Ramos (cell line): ENCODE data around the gene ZFPM1.
"Not testable (repeated sequence)": the region's sequence is repeated elsewhere in the genome, so short reads cannot be mapped to it uniquely, and the experiment has no call there.

Source experiments
- in situ Hi-C: fragments of 300-500 bp; cut with MboI; formaldehyde crosslinking; loops from one replicate; pipeline ENCODE4 v1.14.3; 2022; ENCODE audit warnings: low sequenced_read_pairs; ENCODE audit not compliant: unreplicated experiment

Gene ZFPM1

DNA sequence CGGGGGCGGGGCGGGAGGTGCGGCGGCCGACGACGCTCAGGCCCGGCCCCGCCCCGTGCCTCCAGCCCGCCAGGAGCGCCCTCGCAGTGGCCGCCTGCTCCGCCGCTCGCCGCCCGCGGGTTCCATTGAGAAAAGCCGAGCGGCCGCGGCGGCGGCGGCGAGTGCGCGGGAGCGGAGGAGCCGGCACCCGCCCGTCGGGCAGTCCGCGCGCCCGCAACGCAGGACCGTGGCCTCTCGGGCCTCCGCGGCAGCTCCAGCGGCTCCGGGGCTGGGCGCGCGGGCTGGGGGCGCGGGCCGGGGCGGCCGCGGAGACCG lies at the start of gene ZFPM1:
ZFPM1 (plus strand) TSS at position 64 of the 315 bp plus-strand sequence. CDS start 359 bp downstream, outside the sequence.
- in situ Hi-C loops: loop anchor here (5.0 kb wide), 1 partner anchor 114 kb away; no protein-coding TSS in a partner anchor

DNA sequence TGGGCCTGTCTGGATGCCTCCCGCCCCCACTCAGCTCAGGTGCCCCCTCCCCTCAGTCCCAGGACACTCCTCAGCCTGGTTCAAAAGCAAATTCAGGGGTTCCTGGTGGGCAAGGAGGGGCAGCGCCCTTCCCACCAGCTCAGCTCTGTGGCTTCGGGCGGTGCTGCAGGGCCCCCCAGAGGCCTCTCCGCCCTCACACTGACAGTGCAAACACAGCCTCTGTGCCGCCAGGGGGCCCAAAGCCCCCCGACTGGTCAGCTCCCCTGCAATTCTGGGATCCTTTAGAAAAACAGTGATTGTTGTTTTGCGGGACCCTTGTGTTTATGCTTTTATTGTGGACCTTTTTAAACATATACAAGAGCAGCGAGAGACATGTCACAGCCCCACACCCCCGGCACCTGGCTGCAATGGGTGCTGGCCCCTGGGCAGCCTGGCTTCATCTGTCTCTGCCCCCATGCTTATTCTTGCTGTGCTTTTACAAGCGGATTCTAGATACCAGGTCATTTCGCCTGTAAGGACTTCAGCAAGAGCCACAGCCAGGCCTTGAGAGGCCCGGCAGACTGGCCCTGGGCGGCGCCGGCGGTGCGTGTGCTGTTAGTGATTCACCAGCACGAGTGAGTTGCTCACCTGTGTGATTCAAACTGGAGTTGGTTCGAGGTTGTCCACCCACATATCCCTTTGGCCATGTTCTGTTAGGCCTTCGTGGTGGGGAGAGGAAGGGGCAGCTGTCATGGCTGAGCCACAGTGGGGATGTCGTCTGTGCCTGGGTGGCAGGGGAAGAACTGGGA lies 49.1 kb upstream of the ZFPM1 start:
- in situ Hi-C loops: no loop called here

DNA sequence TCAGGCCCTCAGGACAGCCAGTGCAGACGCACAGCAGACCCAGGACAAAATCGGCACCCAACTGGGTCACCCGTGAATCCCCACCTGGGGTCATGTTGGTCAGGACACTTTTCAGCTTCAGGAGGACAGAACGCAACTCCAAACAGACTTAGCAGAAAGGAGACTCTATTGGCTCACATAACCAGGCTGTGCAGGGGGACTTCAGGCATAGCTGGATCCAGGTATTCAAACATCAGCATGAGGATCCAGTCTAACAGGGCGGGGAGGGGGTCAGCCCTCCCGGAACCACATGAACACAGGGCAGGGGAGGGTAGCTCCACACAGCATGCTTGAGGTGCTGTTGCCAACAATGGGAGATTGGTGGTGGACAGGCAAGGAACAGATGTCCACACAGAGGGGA lies 48.3 kb upstream of the ZFPM1 start:
- in situ Hi-C loops: no loop called here

DNA sequence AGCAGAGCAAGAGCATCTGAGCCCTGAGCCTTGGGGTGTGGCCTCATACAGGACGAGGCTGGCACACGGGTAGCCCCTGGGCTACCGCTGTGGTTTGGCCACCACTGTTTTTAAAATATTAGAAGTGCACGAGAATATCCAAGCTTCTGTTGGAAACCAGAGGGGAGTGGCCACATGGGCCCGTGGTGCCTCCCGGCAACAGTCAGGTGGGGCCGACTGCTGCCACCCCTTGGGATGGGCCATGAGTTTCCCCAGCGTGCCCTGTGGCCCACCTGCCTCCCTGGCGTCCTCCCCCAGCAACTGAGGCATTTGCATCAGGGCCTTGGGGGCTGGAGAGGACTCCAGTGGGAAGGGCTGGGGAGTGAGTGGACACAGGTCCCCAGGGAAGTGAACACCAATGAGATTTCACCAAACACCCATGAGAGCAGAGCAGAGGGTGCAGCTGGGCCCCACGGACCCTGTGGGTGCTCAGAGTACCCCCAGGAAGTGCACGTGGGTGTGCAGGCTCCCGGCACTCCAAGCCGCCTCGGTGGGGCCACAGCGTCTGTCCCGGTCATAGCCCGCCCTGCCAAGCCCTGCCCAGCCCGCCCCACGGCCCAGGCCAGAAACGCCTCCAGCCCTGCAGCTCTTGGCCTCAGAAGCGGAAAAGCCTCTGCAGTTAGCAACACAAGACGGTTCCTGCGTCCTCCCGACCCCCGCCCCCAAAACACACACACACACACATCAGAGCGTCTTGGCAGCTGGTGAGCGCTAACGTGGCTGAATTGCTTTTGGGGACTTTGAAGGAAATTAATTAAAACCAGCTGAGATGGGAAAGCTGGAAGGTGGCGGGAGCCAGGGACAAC lies 47.6 kb upstream of the ZFPM1 start:
- in situ Hi-C loops: no loop called here

DNA sequence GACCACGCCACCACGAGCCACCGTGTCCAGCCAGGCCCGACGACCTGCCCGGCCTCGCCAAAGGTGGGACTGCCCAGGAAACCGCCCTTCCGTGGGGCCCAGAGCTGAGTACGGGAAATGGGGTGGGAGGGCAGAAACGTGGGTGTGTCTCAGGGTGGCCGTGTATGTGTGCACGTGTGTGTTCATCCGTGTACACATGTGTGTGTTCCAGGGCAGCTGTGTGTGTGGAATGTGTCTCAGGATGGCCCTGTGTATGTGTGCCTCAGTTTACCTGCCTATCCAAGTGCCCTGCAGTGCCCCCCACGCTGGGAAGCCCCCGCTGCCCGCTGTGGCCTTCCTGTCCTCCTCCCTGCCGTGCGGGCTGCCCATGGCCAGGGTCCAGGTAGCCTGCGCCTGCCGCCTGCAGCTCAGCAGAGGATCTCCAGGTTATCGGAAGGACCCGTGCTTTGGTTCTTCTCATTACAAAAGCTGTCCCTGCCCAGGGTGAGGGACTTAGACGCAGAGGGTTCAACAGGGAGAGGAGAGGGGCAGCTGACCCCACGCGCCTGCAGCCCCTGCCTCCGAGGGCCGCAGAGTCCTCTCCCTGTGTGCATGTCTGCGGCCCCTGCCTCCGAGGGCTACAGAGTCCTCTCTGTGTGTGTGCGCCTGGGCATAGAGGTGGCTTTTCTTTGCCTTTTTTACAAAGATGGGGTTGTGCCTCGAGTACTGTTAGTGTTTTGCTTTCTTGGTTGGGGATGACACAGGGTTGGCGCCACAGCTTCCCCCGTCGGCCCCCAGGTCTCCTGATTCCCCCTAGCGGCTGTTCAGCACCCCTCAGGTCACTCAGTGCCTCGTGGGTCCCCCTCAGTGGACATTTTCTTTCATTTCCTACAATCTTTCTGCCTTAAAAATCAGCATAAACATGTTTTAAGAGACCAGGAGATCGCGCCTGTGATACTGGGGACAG lies 46.7 kb upstream of the ZFPM1 start:
- in situ Hi-C loops: no loop called here

DNA sequence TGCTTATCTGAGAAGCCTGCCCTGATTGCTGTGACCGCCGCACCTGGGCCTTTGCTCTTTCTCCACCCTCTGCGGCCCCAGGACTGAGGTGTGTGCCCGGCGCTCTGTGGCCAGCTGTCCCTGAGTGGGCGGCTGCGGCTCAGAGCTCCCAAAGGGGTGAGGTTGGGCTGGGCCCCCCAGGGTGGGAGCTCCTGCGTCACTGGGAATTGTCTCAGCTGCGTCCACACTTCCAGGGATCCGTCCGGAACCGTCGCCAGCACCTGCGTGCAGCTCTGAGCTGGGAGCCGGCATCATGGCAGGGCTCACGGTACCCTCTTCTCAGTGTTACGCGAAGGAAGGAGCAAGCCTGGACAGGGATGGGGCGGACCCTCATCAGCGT lies 46.0 kb upstream of the ZFPM1 start:
- in situ Hi-C loops: no loop called here

DNA sequence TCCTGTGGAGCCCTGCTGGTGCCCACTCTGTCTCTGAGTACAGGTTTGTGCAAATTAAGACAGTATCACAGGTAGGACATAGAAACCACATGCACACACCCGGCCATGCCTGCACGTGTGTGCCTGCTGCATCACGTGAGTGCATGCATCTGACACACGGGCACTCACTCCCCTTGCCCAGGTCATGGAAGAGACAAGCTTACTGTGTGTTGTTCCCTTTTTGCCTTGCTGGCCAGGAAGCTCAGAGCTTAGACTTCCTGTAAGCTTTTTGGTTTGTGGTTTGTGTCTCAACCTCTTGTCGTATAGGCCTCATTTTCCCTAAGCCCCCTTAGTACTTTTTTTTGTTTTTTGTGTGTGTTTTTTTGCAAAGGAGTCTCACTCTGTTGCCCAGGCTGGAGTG lies 45.3 kb upstream of the ZFPM1 start:
- in situ Hi-C loops: no loop called here

DNA sequence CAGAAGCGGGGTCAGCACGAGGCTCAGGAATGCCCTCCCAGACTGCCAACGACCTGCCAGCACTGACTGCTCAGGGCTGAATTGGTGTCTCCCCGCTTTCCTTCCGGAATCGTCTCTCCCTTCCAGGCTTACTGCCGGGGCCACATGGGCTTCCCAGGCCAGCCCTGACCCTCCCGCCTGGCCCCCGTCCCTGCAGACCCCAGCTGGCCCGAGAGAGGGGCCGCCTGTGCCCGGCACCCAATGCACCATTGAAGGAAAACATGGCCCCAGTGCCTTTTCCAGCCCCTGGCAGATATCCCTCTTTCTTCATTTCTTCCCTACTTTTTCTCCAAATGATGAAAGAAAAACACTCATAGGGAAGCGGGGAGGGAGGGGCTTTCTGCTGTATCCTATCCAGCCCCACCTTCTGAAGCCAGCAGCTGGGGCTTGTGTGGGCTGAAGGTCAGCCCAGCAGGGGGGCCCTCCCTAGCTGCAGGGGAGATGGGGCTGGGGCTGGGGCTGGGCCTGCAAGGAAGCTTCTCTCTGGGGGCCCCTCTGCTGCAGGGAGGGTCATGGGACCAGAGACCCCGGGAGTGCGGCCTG lies 44.4 kb upstream of the ZFPM1 start:
- in situ Hi-C loops: no loop called here

DNA sequence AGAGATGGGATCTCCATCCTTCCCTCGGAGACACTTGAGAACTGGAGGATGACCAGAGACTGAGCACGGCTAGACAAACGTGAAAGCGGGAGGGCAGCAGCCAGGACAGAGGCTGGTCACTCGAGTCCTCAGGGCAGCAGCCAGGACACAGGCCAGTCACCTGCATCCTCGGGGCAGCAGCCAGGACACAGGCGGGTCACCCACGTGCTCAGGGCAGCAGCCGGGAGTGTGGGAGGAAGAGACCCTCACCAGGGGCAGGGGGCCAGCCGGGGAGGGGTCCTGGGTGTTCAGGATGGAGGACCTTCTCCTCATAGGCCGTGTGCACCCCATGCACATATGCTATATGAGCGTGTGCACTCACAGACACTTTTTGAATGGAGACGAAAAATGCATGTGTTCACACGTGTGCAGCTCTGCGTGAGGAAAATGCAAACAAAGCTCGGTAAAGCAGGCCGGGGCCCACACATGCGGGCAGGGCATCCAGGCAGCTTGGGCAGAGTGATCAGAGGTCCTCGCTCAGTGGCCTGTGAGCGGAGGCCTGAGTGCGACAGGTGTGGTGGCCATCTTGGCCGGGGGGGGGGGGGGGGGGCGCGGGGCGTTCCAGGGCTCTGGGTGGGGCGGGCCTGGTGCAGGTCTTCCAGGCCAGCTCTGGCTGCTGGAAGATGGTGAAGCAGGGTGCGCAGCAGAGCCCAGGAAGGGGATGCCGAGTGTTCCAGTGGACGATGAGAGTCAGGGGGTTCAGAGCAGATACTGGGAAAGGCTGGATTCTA lies 43.6 kb upstream of the ZFPM1 start:
- in situ Hi-C loops: no loop called here

DNA sequence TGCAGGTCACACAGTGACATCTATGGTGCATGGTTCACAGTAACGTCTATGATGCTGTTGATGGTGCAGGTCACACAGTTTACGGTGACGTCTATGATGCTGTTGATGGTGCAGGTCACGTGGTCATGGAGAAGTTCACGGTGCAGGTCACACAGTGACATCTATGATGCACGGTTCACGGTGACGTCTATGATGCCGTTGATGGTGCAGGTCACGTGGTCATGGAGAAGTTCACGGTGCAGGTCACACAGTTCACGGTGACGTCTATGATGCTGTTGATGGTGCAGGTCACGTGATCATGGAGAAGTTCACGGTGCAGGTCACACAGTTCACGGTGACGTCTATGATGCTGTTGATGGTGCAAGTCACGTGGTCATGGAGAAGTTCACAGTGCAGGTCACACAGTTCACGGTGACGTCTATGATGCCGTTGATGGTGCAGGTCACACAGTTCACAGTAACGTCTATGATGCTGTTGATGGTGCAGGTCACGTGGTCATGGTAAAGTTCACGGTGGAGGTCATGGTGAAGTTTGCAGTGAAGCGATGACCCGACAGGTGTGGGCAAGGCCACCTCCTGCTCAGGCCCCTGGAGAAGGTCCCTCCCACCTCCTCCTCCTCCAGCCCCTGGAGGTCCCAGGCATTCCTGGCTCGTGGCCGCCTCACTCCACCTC lies 42.6 kb upstream of the ZFPM1 start:
- in situ Hi-C loops: not testable (repeated sequence)

DNA sequence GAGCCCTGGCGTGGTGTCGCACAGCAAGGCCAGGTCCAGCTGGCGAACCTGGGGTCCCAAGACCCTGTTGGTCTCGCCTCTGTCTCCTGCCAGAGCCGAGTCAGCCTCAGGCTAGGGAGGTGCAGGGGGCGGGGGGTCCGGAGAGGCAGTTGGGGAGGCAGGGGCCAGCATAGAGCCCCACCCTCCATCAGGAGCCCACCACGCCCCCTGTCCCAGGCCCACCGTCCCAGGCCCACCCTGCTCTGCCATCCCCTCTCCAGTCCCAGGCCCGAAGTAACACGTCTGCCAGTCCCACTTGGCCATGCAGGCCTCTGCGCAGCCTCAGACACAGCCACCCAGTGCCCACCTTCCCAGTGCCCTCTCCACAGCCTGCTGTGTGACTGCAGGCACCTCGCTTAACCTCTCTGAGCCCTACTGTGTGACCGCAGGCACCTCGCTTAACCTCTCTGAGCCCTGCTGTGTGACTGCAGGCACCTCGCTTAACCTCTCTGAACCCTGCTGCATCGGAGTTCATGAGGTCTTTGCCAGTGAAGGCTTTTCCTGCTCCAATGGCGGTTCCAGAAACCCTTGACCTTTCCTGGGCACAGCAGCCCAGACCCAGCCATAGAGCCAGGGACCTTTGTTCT lies 41.0 kb upstream of the ZFPM1 start:
- in situ Hi-C loops: no loop called here

DNA sequence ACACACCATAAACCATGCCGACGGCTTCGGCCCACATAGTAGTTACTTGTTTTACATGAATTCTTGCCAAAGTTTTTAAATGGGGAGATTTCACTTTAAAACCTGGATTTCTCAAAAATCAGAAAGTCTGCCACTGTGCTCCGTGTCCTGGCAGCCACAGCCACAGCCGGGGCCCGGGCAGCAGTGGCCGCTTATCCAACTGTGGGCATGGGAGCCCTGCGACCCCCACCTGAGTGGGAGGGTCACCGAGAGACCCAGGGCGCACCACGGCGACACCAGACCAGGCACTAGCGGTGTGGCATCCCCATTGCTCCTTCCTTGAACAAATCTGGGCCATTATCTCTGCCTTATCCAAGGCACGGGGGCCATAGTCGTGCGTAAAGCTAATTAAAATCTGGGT lies 40.3 kb upstream of the ZFPM1 start:
- in situ Hi-C loops: no loop called here

DNA sequence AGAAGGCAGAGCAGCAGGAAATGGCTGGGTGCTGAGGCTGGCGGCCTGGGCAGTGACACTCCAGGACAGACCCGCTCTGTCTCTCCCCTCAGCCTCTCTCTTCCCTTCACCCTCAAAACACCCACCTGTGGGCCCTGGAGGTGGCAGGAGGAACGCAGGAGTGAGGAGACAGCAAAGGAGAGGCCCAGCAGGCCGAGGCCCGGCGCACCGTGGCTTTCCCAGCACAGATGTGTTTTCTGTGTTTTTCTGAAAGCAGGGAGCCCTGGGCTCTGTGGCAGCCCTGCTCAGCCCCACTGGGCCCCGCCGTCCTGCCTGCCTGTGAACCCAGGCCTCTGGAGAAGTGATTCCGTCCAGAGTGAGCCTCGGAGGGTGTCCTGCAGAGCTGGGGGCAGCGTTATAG lies 39.8 kb upstream of the ZFPM1 start:
- in situ Hi-C loops: no loop called here

DNA sequence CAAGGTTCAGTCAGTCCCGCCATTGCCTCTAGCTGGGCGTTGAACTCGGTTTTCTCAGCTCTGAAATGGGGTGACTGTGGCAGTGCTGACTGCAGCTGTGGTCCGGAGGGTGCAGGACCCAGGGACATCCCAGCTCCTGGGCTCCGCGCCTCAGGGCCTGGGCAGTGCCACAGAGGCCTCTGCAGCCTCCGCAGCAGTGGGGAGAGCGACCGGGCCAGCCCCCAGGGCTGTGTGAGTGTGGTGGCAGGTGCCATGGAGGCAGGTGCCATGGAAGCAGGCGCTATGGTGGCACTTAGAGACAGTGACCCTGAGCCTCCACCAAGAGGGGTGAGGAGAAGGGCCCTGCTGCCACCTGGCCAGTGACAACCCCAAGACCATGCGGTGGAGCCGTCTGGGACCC lies 39.4 kb upstream of the ZFPM1 start:
- in situ Hi-C loops: no loop called here

DNA sequence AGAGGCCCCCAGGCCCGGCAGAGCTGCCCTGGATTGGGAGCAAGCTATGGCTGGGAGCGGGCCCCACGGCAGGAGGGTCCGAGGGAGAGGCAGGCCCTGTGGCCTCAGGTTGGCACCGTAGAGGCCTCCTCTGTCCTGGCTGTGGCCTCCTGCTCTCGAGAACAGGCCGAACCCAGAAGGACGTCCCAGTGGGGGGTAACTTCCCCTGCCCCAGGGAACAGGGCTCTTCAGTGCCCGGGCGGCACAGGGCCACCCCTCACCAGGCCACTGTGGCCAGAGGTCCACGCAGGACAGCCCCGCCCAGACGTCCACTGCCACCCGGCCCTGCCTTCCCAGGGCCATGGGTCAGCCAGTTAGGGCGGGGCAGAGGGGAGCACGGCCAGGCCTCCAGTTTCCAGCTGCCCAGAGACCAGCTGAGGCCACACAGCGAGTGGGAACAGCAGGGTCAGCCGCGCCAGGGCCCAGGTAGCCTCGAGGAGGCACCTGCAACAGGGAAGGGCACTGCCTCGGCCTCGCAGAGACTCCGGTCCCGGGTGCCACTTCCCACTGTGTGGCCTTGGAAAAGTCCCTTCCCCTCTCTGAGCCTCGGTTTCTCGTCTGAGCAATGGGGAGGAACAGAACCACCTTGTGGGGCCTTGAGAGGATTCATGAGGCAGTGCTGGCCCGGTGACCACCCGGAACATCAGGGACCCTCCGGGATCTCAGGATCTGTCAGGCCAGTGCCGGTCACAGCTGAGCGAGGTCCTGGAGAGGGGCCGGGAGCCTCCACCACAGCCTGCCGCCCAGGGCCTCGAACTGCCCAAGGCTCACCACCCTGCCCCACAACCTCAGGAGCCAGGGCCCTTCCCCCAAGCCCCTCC lies 38.3 kb upstream of the ZFPM1 start:
- in situ Hi-C loops: no loop called here

DNA sequence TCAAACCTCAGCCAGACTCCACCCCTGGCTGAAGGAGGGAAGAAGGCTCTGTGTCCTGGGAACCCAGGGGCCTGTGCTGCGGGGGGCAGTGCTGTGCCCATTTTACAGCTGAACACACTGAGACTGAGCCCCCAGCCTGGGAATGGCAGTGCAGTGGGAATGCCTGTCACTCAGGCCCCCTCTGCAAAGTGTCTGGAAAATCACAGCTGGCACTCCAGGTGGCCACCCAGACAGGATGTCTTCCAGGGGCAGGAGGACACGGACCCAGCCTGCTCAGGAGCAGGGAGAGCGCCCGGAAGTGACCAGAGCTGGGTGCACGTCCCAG lies 37.7 kb upstream of the ZFPM1 start:
- in situ Hi-C loops: no loop called here

DNA sequence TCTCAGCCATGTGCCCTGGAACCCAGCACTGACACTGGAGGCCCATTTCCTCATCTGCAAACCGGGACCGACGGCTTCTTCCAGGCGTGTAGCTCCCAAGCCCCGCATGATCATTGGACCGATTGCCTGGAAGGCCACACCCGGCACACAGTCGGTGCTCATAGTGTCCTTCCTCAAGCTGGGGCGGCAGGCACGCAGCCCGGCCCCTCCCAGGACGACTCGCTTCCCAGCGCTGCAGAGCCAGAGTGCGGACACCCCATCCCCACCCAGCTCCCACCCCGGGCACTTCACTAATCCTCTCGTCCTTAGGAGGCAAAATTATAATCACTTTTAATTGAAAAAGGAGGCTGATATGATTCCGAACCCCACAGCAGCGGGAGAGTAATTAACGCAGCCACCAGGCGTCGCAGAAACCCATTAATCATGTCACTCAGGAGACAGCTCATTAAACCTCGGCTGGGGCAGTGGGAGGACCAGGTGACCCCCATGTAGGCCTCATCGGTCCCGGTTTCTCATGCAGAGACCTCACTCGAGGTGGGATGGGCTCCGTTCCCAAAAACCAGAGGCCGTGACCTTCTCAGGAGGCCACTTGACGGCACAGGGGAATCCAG lies 37.3 kb upstream of the ZFPM1 start:
- in situ Hi-C loops: no loop called here
